SKM-1 (cell line): ENCODE measurements around the gene GOLGA6A.
"Not testable (repeated sequence)": the region's sequence is repeated elsewhere in the genome, so short reads cannot be mapped to it uniquely, and the experiment has no call there.

Source experiments
- DNase-seq: peaks from one replicate; lab custom pipeline; 2025; ENCODE audit not compliant: unreplicated experiment; lab: John Stamatoyannopoulos, UW

The GOLGA6A gene

GRCh38 chr15:74053941-74054529, 28.3 kb downstream of the GOLGA6A start:
- DNase-seq: peak; percentile 57

GRCh38 chr15:74053517-74053916, 28.8 kb downstream of the GOLGA6A start:
- DNase-seq: no peak

- not testable (repeated sequence) for DNase-seq
These were observed 29.8 kb downstream of the GOLGA6A start for GRCh38 chr15:74052271-74053260.

GRCh38 chr15:74050556-74051234, 31.7 kb downstream of the GOLGA6A start:
- DNase-seq: no peak

GRCh38 chr15:74050127-74050526, 32.2 kb downstream of the GOLGA6A start:
- DNase-seq: no peak

GRCh38 chr15:74046275-74046674, 36.1 kb downstream of the GOLGA6A start:
- no peak for DNase-seq

- DNase-seq: no peak
These were observed 36.6 kb downstream of the GOLGA6A start for GRCh38 chr15:74045636-74046274.

- no peak for DNase-seq
These were observed 37.2 kb downstream of the GOLGA6A start for GRCh38 chr15:74045184-74045583.

GRCh38 chr15:74044267-74045110, 37.9 kb downstream of the GOLGA6A start:
- DNase-seq: no peak

GRCh38 chr15:74043425-74044266, 38.7 kb downstream of the GOLGA6A start:
- no peak for DNase-seq

GRCh38 chr15:74042603-74043424, 39.5 kb downstream of the GOLGA6A start:
- DNase-seq: no peak

GRCh38 chr15:74041777-74042435, 40.4 kb downstream of the GOLGA6A start:
- no peak for DNase-seq

GRCh38 chr15:74041311-74041756, 41.0 kb downstream of the GOLGA6A start:
- no peak for DNase-seq

GRCh38 chr15:74040109-74040850, 42.1 kb downstream of the GOLGA6A start:
- DNase-seq: no peak

GRCh38 chr15:74039656-74040010, 42.7 kb downstream of the GOLGA6A start:
- DNase-seq: no peak

GRCh38 chr15:74038707-74039655, 43.4 kb downstream of the GOLGA6A start:
- DNase-seq: no peak
